Measurements from ENCODE around the gene CRAMP1.
"Not testable (repeated sequence)": the region's sequence is repeated elsewhere in the genome, so short reads cannot be mapped to it uniquely, and the experiment has no call there.

The CRAMP1 gene

DNA sequence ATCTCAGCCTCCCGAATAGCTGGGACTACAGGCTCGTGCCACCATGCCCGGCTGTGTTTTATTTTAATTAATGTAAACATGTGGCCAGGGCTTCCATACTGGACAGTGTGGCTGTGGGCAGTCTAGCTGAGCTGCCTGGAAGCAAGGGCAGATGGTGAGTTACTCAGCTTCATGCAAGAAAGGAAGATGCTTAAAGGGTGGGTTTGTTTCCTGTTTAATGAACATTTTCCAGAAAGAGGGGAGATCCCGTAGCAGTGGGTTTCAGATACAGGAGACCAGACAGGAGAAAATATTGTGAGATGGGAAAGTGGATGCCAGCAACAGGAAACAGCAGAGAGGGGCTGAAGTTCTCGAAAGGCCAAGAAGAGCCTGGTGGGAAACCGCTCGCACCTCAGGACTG lies 101.2 kb downstream of the CRAMP1 start:
- H3K36me3 Mint-ChIP-seq (ENCODE audit: low read depth) = no peaks in the 10 kb centered on the region
- TF ChIP-seq, protein P1, sequence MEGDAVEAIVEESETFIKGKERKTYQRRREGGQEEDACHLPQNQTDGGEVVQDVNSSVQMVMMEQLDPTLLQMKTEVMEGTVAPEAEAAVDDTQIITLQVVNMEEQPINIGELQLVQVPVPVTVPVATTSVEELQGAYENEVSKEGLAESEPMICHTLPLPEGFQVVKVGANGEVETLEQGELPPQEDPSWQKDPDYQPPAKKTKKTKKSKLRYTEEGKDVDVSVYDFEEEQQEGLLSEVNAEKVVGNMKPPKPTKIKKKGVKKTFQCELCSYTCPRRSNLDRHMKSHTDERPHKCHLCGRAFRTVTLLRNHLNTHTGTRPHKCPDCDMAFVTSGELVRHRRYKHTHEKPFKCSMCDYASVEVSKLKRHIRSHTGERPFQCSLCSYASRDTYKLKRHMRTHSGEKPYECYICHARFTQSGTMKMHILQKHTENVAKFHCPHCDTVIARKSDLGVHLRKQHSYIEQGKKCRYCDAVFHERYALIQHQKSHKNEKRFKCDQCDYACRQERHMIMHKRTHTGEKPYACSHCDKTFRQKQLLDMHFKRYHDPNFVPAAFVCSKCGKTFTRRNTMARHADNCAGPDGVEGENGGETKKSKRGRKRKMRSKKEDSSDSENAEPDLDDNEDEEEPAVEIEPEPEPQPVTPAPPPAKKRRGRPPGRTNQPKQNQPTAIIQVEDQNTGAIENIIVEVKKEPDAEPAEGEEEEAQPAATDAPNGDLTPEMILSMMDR (IDR thresholded peaks at IDR 0.05; ENCODE audit: unreplicated experiment in 3 of 3) = no peak
- H3K27me3 Mint-ChIP-seq (ENCODE audit: low read depth) = no peaks in the 10 kb centered on the region
- peak overlapping the region in 1 of 3 experiments; percentile 61 for H3K27ac Mint-ChIP-seq
- peaks cover 15% of the 10 kb centered on the region for H3K4me1 Mint-ChIP-seq
- H3K9me3 Mint-ChIP-seq = no peaks in the 10 kb centered on the region
- H3K4me3 Mint-ChIP-seq = no peak overlapping the region

DNA sequence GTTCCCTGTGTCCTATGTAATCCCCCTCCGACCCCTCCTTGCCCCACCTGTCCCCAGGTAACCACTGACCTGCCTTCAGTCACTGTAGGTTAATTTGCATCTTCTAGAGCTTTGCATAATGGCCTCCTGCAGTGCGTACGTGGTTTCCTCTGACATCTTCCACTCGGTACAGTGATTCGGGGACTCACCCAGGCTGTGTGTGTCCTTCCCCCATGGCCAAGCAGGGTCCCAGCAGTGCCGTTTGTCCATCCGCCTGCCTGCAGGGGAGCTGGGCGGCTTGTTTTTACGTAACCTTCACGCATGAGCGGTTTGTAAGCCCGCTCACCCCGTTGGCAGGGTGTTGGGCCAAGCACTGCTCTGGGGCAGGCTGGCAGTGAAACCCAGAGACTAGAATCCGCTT lies 101.8 kb downstream of the CRAMP1 start:
- H3K27me3 Mint-ChIP-seq (ENCODE audit: low read depth) = no peaks in the 10 kb centered on the region
- no peaks in the 10 kb centered on the region for H3K9me3 Mint-ChIP-seq
- H3K4me3 Mint-ChIP-seq = no peak overlapping the region
- no peaks in the 10 kb centered on the region for H3K36me3 Mint-ChIP-seq (ENCODE audit: low read depth)
- H3K27ac Mint-ChIP-seq = peak overlapping the region in 1 of 3 experiments; percentile 61
- H3K4me1 Mint-ChIP-seq = peaks cover 10% of the 10 kb centered on the region
- TF ChIP-seq, protein P1 (IDR thresholded peaks at IDR 0.05; ENCODE audit: unreplicated experiment in 3 of 3) = no peak

DNA sequence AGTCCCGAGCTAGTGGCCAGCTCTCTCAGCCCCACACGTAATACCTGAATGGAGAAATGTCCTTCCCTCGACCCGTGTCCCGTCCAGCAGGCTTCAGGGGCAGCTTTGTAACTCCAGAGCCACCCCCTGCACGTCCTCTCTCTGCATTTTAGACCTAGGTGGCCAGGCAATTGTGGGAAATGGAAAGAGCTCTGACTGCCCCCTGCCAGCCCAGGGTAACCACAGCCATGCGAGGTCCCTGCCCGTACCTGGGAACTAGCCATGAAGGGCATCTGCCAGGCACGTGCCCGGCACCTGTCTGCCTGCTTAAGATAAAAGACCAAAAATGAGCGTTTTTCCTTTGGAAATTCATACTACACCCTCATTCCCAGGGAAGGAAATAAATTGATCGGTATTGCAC lies 103.1 kb downstream of the CRAMP1 start:
- Mint-ChIP-seq H3K4me1 (no peaks in the 10 kb centered on the region), H3K4me3 (no peak overlapping the region), H3K9me3 (no peaks in the 10 kb centered on the region), H3K27ac (no peak overlapping the region), H3K36me3 (ENCODE audit: low read depth) (peaks cover under 1% of the 10 kb centered on the region), H3K27me3 (ENCODE audit: low read depth) (no peaks in the 10 kb centered on the region)
- TF ChIP-seq, protein P1 (IDR thresholded peaks at IDR 0.05; ENCODE audit: unreplicated experiment in 3 of 3) = no peak

DNA sequence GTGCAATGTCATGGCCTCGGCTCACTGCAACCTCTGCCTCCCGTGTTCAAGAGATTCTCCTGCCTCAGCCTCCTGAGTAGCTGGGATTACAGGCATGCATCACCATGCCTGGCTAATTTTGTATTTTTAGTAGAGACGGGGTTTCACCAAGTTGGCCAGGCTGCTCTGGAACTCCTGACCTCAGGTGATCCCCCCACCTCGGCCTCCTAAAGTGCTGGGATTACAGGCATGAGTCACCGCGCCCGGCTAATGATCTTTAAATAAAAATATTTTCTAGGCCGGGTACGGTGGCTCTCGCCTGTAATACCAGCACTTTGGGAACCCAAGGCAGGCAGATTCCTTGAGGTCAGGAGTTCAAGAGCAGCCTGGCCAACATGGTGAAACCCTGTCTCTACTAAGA lies 106.1 kb downstream of the CRAMP1 start:
- not testable (repeated sequence) for H3K4me1 Mint-ChIP-seq; H3K27me3 Mint-ChIP-seq (ENCODE audit: low read depth); H3K27ac Mint-ChIP-seq; H3K4me3 Mint-ChIP-seq; H3K9me3 Mint-ChIP-seq; H3K36me3 Mint-ChIP-seq (ENCODE audit: low read depth)

DNA sequence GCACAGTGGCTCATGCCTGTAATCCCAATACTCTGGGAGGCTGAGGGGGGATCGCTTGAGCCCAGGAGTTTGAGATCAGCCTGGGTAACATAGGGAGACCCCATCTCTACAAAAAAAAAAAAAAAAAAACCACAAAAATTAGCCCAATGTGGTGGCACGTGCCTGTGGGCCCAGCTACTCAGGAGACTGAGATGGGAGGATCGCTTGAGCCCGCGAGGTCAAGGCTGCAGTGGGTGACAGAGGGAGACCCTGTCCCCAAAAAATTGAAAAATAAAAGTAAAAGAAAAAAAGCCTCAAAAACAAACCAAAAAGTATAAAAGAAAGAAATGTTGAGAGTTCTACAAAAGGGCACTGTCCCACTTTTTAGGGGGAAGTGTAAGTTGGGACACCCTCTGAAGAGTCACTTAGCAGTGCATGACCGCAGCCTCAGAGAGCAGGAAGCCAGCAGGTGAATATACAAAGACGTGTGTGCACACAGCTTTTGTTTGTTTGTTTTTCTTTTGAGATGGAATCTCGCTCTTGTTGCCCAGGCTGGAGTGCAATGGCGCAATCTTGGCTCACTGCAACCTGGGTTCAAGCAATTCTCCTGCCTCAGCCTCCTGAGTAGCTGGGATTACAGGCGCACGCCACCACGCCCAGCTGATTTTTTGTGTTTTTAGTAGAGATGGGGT lies 107.5 kb downstream of the CRAMP1 start:
- not testable (repeated sequence) for H3K27me3 Mint-ChIP-seq (ENCODE audit: low read depth); H3K9me3 Mint-ChIP-seq; H3K36me3 Mint-ChIP-seq (ENCODE audit: low read depth); H3K27ac Mint-ChIP-seq; H3K4me3 Mint-ChIP-seq
- H3K4me1 Mint-ChIP-seq = peaks cover 11% of the 10 kb centered on the region

DNA sequence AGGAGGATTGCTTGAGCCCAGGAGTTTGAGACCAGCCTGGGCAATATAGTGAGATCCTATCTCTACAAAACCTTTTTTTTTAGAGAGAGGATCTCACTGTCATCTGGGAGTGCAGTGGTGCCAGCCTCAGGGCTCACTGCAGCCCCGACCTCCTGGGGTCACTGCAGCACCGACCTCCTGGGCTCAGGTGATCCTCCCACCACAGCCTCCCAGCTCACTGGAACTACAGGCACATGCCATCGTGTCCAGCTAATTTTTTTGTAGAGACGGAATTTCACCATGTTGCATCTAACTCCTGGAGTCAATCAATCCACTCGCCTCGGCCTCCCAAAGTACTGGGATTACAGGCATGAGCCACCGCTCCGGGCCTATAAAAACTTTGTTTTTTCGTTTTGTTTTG lies 109.2 kb downstream of the CRAMP1 start:
- Mint-ChIP-seq H3K27me3 (ENCODE audit: low read depth) (no peaks in the 10 kb centered on the region), H3K4me3 (no peak overlapping the region)
- TF ChIP-seq, protein P1 (IDR thresholded peaks at IDR 0.05; ENCODE audit: unreplicated experiment in 3 of 3) = no peak

DNA sequence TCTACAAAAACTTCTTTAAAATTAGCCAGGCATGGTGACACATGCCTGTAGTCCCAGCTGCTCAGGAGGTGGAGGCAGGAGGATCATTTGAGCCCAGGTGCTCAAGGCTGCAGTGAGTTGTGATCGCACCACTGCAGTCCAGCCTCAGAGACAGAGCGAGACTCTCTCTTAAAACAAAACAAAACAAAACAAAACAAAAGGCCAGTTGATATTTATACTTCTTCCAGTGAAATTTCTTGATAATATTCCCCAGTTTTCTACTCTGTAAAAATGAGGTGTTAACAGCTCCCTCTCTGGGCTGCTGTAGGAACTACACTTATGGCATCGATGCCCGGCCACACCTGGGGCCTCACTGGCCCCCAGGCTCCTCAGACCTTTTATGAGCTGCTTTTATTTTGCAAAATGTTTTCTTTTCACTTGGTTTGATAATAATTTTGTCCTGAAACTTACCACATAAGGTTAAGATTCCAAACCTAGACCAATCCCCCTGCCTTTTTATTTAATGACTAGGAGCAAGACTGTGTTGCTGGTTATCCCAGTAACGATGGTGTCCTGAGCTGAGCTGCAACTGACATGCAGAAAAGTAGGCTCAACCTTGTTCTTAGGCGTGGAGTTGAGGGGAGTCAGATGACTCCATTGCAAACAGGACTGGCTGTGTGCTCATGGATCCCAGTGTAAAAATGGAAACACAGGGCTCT lies 111.4 kb downstream of the CRAMP1 start:
- Mint-ChIP-seq H3K4me1 (peaks cover 11% of the 10 kb centered on the region), H3K36me3 (ENCODE audit: low read depth) (peaks cover 18% of the 10 kb centered on the region), H3K4me3 (no peak overlapping the region), H3K27ac (peak overlapping the region in 2 of 3 experiments; percentile 26 to 33), H3K9me3 (no peaks in the 10 kb centered on the region), H3K27me3 (ENCODE audit: low read depth) (no peaks in the 10 kb centered on the region)
- TF ChIP-seq, protein P1 (IDR thresholded peaks at IDR 0.05; ENCODE audit: unreplicated experiment in 3 of 3) = peak; percentile 70 to 77 (median 70)

More for the DNA sequence above, 109.2 kb downstream of the CRAMP1 start:
- H3K9me3 Mint-ChIP-seq = no peaks in the 10 kb centered on the region
- peaks cover 4% of the 10 kb centered on the region for H3K36me3 Mint-ChIP-seq (ENCODE audit: low read depth)
- peaks cover 11% of the 10 kb centered on the region for H3K4me1 Mint-ChIP-seq
- no peak overlapping the region for H3K27ac Mint-ChIP-seq
